ENCODE results near the gene USP43.
"Not testable (repeated sequence)": the region's sequence is repeated elsewhere in the genome, so short reads cannot be mapped to it uniquely, and the experiment has no call there.

- TF ChIP-seq POLR2A (IDR thresholded peaks at IDR 0.05); EP300 (IDR thresholded peaks at IDR 0.05; ENCODE audit: low read depth); CTCF (IDR thresholded peaks at IDR 0.05); POLR2AphosphoS5 (IDR thresholded peaks at IDR 0.05): not testable (repeated sequence)
These were observed 4.9 kb upstream of the USP43 start for GRCh38 chr17:9640388-9640787.

Measured in transverse colon (tissue), 4 donors.